Endothelial cell (in vitro differentiated cells): ENCODE data around the gene SCO2. TPM values are rescaled to one million over a fixed set of nuclear protein-coding genes. Genes with fewer than 3 reads are reported as not detected.

Experiments
- DNase-seq: peaks from one replicate; pipeline ENCODE4 v3.0.0; 2021; ENCODE audit warnings: low spot score
- H3K27ac Mint-ChIP-seq: one replicate; pipeline ENCODE4 v1.8.0; 2021; ENCODE audit warnings: mixed read lengths, inconsistent platforms; ENCODE audit not compliant: unreplicated experiment
- H3K27me3 Mint-ChIP-seq: one replicate; pipeline ENCODE4 v1.8.0; 2021; ENCODE audit warnings: mild to moderate bottlenecking, moderate library complexity, mixed read lengths, inconsistent platforms; ENCODE audit not compliant: unreplicated experiment
- H3K36me3 Mint-ChIP-seq: one replicate; pipeline ENCODE4 v1.8.0; 2021; ENCODE audit warnings: mild to moderate bottlenecking, low read depth, mixed read lengths, inconsistent platforms; ENCODE audit not compliant: unreplicated experiment
- H3K4me1 Mint-ChIP-seq: one replicate; pipeline ENCODE4 v1.8.0; 2021; ENCODE audit warnings: mild to moderate bottlenecking, mixed read lengths, inconsistent platforms; ENCODE audit not compliant: unreplicated experiment
- H3K4me3 Mint-ChIP-seq: one replicate; pipeline ENCODE4 v1.8.0; 2021; ENCODE audit warnings: mild to moderate bottlenecking, mixed read lengths, inconsistent platforms; ENCODE audit not compliant: unreplicated experiment
- H3K9me3 Mint-ChIP-seq: one replicate; pipeline ENCODE4 v1.8.0; 2021; ENCODE audit warnings: mixed read lengths, inconsistent platforms; ENCODE audit not compliant: unreplicated experiment
- CTCF ChIP-seq: fragments of 200-600 bp; sonication (generic); IDR thresholded peaks from one replicate; pipeline ENCODE4 v1.5.0; 2021; ENCODE audit warnings: antibody characterized with exemption; ENCODE audit not compliant: unreplicated experiment
- total RNA-seq: library from RNA; stranded (reverse); fragmentation: NEBNext Ultra II Directional; extraction: Animal tissue kit (Norgen Biotek cat#: 25700); gene quantifications from one replicate; pipeline ENCODE4 v1.2.1, GENCODE V29; 2021; ENCODE audit not compliant: unreplicated experiment

The SCO2 gene
- total RNA-seq, 1 donor from 2014 or later, result 1.1 TPM

GRCh38 chr22:50546326-50547262 is 21.2 kb upstream of the SCO2 start:
- H3K4me1 Mint-ChIP-seq, result peaks cover 5% of the 10 kb centered on the region
- H3K27ac Mint-ChIP-seq, result no peak overlapping the region
- no peak for TF ChIP-seq CTCF
- no peak overlapping the region for H3K4me3 Mint-ChIP-seq
- no peak for DNase-seq
- no peaks in the 10 kb centered on the region for H3K36me3 Mint-ChIP-seq
- peaks cover 6% of the 10 kb centered on the region for H3K27me3 Mint-ChIP-seq
- no peaks in the 10 kb centered on the region for H3K9me3 Mint-ChIP-seq

GRCh38 chr22:50545522-50546325 is 20.3 kb upstream of the SCO2 start, which contains the start of gene KLHDC7B:
Gene KLHDC7B, plus strand, starts transcription at chr22:50545899. Its CDS starts 345 bp downstream, at chr22:50546244.
- H3K4me3 Mint-ChIP-seq, result no peak within 1 kb of the TSS
- DNase-seq, result no peak
- H3K27me3 Mint-ChIP-seq, result peaks cover 5% of the 10 kb centered on the region

GRCh38 chr22:50544746-50545253 is 19.4 kb upstream of the SCO2 start:
- no peak for DNase-seq
- no peak for TF ChIP-seq CTCF
- Mint-ChIP-seq H3K27ac (no peak overlapping the region), H3K27me3 (no peaks in the 10 kb centered on the region), H3K36me3 (no peaks in the 10 kb centered on the region), H3K4me1 (peaks cover 1% of the 10 kb centered on the region), H3K9me3 (no peaks in the 10 kb centered on the region), H3K4me3 (no peak overlapping the region)

More at GRCh38 chr22:50545522-50546325, 20.3 kb upstream of the SCO2 start, which contains the start of gene KLHDC7B:
- TF ChIP-seq CTCF, result no peak
- Mint-ChIP-seq H3K27ac (no peak within 1 kb of the TSS), H3K9me3 (no peaks in the 10 kb centered on the region), H3K4me1 (peaks cover 5% of the 10 kb centered on the region), H3K36me3 (no peaks in the 10 kb centered on the region)

- TF ChIP-seq CTCF, result peak; percentile 41
- Mint-ChIP-seq H3K9me3 (no peaks in the 10 kb centered on the region), H3K27ac (no peak overlapping the region), H3K27me3 (no peaks in the 10 kb centered on the region), H3K36me3 (no peaks in the 10 kb centered on the region), H3K4me3 (no peak overlapping the region), H3K4me1 (no peaks in the 10 kb centered on the region)
- peak; percentile 88 for DNase-seq
Observed at GRCh38 chr22:50544078-50544745, 18.8 kb upstream of the SCO2 start.
